GM12873 (cell line): ENCODE data around the gene PRRT1B.

Source experiments
- TF ChIP-seq, protein P1 (sequence below): IDR thresholded peaks from 2 replicates; pipeline ENCODE4 v1.5.1; 2012; ENCODE audit warnings: low read depth, mild to moderate bottlenecking, moderate library complexity, low read length, control low read depth; ENCODE audit not compliant: insufficient read depth; ENCODE audit errors: missing control alignments

The PRRT1B gene

DNA sequence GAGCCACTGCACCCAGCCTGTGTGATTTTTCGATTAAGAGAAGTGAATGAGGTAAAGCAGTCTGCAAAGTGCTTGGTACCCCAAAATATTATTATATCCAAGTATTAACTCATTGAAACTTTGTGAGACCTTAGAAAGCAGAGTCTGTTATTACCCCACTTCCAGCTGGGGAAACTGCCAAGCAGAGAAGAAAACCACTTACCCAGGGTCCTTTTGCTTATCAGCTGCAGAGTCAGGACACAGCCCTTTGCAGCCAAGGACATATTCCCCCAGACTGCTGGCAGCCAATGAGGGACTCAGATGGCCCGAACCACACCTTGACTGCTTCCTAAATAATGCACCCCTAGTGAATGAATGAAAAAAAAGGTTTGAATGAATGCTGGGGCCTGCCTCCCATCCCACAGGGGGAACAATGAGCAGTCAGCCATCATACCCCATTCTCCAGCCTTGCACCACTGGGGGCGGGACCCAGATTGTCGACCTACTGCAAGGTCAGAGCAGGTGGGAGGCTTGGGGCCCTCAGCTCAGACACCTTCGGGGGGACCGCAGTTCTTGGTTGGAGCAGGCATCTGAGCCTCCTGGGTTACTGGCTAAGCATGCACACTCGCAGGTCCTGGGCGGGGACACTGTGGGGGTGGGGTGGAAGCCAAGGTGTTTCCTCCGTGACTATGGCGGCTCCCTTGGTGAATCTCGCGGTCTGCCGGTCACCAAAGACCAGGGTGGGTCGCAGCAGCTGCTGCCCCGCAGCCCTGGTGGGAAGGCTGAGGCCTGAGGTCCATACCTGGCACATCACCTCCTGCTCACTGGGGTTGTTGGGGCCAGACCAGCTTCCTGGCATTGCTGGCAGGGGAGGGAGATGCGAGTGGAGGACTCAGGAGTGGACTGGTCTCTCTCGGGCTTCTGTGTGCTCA, 29.7 kb downstream of the PRRT1B start:
- TF ChIP-seq, protein P1, sequence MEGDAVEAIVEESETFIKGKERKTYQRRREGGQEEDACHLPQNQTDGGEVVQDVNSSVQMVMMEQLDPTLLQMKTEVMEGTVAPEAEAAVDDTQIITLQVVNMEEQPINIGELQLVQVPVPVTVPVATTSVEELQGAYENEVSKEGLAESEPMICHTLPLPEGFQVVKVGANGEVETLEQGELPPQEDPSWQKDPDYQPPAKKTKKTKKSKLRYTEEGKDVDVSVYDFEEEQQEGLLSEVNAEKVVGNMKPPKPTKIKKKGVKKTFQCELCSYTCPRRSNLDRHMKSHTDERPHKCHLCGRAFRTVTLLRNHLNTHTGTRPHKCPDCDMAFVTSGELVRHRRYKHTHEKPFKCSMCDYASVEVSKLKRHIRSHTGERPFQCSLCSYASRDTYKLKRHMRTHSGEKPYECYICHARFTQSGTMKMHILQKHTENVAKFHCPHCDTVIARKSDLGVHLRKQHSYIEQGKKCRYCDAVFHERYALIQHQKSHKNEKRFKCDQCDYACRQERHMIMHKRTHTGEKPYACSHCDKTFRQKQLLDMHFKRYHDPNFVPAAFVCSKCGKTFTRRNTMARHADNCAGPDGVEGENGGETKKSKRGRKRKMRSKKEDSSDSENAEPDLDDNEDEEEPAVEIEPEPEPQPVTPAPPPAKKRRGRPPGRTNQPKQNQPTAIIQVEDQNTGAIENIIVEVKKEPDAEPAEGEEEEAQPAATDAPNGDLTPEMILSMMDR: no peak

DNA sequence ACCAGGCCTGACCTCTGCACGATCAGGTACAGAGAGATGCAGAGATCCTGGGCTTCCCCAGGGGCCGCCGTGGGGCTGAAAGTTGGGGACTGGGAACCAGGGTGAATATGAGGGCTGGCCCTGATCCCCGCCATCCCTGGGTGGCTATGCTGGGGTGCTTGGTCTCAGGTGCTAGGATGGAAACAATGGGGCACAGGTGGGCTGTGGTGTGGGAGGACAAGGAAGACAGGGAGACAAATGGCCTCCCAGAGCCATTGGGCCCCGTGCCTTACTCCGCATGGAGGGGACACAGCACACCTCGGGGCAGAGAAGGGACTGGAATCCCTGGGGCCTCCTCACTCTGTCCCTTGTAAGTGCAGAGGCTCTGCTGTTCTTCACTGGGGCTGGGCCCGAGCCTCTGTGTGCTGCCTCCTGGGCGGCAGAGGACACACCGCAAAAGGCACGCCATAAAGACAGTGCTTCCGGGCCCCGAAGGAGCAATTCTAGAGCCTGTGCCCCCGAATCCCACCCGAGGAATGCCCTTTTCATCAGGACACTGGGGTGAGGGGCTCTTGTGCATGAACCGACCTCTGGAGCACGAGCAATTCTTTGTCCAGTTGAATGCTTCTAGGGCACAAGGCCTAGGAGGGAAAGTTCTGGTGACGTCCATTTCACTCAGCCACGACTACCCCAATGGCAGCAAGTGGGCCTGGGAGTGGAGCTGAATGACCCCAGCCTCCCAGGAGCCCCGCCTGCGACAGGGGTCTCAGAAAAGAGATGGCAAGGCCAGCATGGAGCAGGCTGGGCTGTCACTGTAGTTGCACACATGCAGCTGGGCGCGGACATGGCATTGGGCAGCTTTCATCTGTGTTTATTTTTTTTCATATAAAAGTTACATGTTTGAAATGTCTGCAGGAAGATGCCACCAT, 30.9 kb downstream of the PRRT1B start:
- TF ChIP-seq, protein P1: no peak

DNA sequence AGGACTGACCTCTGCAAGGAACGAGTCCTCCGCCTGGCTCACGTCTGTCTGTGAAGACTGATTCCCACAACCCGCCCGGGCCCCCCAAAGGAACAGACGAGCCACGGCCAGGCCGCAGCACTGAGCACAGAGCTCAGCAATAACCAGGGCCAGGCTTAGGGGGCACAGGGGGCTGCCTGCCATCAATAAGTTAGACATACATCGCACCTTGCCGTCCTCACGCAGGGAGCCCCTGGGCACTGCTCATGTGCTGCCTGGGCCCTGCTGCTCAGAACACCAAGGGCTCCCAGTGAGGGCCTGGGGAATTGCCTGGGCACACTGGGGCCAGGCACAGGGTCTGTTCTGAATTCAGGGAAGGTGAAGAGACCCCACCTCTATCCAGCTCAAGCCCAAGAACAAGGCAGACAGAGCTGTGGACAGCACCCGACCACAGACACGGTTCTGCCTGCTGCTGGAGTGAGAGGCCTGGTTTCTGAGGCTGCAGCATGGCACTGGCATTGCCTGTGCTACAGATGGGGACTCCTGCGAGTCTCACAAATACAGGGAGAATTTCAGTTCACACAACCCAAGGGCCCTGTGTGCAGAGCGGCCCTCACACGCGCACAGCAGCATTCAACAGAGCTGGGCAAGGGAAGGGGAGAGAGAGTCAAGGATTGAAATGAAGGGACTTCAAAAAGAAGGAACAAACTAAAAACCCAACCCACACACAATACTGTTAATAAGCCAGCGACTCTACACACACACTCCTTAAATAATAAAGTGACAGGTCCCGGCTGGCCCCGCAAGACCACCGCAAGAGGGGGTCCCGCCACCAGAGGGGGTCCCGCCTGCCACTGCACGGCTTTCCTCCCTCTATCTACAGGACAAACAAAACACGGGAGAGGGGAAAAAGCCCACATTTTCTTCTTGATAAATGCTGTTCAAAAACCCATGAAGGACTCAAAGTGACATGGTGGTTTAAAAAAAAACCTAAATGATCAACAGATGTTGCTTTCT, 32.0 kb downstream of the PRRT1B start:
- TF ChIP-seq, protein P1: no peak

DNA sequence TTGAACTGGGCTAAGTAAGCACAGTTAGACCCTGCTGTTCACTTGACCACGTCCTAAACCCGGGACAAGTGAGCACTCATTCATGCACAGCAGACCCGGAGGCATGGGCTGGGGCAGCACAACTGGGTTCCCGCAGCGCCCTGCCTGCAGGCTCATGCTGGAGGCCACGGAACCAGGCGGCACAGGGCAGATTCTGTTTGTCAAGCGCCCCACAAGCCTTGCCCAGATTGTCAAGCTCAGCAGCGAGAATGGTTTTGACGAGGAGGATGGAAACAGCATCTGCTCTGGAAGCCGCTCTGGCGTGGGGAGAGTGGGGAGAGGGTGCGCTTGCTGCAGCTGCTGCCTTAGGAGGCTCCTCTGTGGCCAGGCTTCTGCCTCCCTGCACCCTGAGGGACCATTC, 32.7 kb downstream of the PRRT1B start:
- TF ChIP-seq, protein P1: no peak

DNA sequence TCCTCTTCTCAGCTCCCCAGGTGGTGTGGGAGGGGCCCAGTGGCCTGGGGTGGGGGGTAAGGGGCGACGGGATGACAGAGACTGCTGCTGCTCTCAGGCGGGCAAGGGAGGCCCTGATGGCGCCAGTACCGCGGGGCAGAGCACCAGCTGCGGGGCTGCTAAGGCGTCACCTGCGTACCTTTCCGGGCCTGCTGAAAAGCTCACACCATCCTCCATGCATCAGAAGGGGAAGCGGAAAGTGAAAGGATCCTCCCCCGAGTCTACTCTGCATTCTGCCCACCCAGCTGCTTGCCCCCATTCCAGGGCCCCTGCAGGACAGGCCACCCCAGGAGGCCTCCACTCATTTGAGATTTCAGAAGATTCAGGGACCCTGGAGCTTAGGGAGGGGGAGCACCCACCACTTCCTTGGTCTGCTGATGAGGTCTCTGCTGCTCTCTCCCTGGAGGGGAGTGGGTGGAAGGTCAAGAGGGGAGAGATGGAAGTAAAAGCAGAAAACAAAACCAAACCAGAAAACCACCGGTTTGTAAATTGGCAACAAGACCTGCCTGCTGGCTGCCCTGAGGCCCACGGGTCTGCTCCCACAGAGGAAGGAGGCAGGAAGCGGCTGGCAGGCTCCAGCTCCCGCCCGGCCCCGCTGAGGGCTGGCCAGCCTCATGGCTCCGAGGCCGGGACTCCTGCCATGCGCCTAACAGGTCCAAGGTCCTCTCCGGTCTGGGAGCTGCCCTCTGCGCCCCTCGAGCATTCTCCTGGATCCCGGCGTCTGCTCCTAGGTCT, 33.6 kb downstream of the PRRT1B start:
- TF ChIP-seq, protein P1: no peak

DNA sequence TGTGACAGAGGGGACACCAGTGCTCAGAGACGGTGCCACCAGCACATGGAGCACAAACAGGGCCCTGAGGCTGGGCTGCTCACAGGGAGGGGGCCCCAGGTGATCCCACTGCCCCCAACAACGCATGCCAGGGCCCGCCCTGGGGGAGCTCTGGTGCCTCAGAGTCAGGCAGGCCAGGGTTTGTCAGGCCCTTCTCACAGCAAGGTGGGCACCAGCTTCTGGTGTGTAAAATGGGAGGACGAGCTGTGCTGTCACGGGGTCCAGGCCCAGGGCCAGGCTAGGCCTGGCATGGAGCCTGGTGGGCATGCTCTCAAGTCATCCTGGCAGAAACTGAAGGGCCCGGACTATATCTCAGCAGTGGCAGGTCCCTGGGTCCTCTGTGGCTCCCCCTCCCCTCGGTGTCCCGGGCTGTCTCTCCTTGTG, 34.5 kb downstream of the PRRT1B start:
- TF ChIP-seq, protein P1: no peak
